Mesothelial cell of epicardium (in vitro differentiated cells): ENCODE data around the gene FAM200A. TPM values are rescaled to one million over a fixed set of nuclear protein-coding genes. Genes with fewer than 3 reads are reported as not detected.

Experiments
- DNase-seq, 2 experiments: peaks; one replicate each; pipeline ENCODE4 v3.0.0; 2021; ENCODE audit warnings: low spot score in 2 of 2; ENCODE audit not compliant: unreplicated experiment in 2 of 2
- H3K27ac Mint-ChIP-seq: 2 replicates; pipeline ENCODE4 v1.8.0; 2021; ENCODE audit warnings: mixed read lengths
- H3K27me3 Mint-ChIP-seq: 2 replicates; pipeline ENCODE4 v1.8.0; 2021; ENCODE audit warnings: low read depth, mixed read lengths
- H3K36me3 Mint-ChIP-seq: 2 replicates; pipeline ENCODE4 v1.8.0; 2021; ENCODE audit warnings: mixed read lengths
- H3K4me1 Mint-ChIP-seq: 2 replicates; pipeline ENCODE4 v1.8.0; 2021; ENCODE audit warnings: mixed read lengths
- H3K4me3 Mint-ChIP-seq: 2 replicates; pipeline ENCODE4 v1.8.0; 2021; ENCODE audit warnings: mild to moderate bottlenecking, moderate library complexity, mixed read lengths
- H3K9me3 Mint-ChIP-seq: 2 replicates; pipeline ENCODE4 v1.8.0; 2021; ENCODE audit warnings: mixed read lengths
- total RNA-seq: library from RNA; stranded (reverse); gene quantifications from 3 replicates; pipeline ENCODE4 v1.2.1, GENCODE V29; 2021
- TF ChIP-seq, protein P1 (sequence below): fragments of 200-600 bp; sonication (generic); IDR thresholded peaks from one replicate; pipeline ENCODE4 v1.5.0; 2021; ENCODE audit warnings: antibody characterized with exemption; ENCODE audit not compliant: unreplicated experiment

The FAM200A gene
- total RNA-seq, 1 donor from 2014 or later, result 9.4 TPM

DNA sequence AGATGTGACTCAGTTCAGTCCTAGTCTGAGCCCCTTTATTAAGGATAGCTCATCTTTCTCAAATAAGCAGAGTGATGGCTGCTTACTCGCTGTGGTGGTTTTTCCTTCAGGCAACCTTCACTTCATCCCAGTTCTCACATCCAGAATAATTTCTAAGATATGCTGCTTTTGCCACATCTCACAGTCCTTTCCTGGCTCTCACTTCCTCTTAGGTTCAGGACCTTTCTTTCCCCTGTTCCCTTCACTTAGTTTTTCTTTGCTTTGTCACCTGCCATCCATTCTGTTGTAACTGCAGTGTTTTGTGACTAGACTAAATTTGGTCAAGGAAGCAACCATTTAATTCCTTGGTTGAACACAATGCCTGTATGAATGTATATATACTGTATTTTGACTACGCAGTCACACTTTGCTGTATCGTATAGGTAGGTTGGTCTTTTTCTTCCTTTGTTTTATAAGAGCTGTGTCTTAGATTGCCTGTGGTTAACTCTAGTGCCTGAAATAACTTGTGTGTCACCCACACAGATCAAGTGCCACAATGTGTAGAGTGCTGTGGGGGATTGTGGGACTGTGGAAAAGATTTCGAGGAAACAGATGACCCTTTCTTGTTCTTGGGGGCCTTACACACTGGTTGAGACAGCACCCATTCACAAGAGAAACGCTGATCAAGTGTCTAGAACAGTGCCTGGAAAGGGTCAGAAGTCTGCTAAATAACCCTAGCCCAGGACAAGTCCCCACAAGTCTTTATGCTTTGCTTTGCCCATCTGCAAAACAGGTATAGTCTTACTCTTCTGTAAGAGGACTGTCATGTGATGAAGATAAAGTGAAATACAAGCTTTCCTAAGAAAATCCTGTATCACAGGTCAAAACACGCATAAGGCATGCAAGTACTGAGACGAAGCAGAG lies 9.2 kb upstream of the FAM200A start:
- TF ChIP-seq, protein P1, sequence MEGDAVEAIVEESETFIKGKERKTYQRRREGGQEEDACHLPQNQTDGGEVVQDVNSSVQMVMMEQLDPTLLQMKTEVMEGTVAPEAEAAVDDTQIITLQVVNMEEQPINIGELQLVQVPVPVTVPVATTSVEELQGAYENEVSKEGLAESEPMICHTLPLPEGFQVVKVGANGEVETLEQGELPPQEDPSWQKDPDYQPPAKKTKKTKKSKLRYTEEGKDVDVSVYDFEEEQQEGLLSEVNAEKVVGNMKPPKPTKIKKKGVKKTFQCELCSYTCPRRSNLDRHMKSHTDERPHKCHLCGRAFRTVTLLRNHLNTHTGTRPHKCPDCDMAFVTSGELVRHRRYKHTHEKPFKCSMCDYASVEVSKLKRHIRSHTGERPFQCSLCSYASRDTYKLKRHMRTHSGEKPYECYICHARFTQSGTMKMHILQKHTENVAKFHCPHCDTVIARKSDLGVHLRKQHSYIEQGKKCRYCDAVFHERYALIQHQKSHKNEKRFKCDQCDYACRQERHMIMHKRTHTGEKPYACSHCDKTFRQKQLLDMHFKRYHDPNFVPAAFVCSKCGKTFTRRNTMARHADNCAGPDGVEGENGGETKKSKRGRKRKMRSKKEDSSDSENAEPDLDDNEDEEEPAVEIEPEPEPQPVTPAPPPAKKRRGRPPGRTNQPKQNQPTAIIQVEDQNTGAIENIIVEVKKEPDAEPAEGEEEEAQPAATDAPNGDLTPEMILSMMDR, result no peak

GRCh38 chr7:99559175-99559915 lies 7.4 kb upstream of the FAM200A start:
- TF ChIP-seq, protein P1, result no peak
- no peak for DNase-seq
- Mint-ChIP-seq H3K36me3 (peaks cover 29% of the 10 kb centered on the region), H3K4me3 (peak overlapping the region; percentile 96), H3K4me1 (peaks cover 12% of the 10 kb centered on the region), H3K27me3 (no peaks in the 10 kb centered on the region), H3K9me3 (no peaks in the 10 kb centered on the region), H3K27ac (peak overlapping the region; percentile 94)

More for the DNA sequence above, 9.2 kb upstream of the FAM200A start:
- Mint-ChIP-seq H3K27me3 (no peaks in the 10 kb centered on the region), H3K27ac (peak overlapping the region; percentile 25), H3K36me3 (peaks cover 31% of the 10 kb centered on the region), H3K9me3 (no peaks in the 10 kb centered on the region), H3K4me1 (peaks cover 12% of the 10 kb centered on the region), H3K4me3 (peak overlapping the region; percentile 96)
- no peak for DNase-seq

DNA sequence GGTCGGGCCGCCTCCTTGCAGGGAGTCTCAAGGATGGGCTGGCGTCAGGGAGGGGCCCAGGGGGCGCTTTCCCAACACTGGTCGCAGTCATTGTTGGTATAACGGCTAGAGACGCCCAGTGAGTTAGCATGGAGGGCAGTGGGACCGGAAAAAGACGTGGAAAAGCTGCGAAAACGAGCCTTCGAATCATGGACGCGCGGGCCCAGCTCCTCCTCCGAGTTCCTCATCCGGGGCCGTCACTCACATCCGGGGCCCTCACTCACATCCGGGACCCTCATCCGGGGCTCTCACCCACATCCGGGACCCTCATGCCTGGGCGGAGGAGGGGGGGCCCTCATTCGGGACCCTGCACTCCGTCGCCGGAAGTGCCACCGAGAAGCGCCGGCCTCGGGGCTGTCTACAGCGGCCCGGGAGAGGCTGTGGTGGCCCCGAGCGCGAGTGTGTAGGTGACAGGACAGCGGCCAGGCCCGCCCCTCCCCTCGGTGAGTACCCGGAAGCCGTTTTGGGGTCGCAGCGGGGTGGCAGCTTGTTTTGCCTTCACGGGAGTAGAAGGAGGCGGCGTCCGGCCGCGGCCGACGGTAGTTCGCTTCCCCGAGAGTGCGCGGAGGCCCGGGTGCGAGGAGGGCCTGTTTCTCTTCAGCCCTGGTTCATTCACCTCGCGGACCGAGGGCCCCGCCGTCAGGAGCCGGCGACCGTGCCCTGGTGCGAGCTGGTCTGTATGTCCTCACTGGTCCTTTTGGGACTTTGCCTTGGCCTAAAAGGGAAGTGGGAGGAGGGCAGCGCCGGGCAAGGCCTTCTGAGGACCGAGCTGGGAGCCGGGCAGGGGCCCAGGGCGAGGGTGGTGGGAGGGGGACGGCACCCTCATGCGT lies 6.6 kb upstream of the FAM200A start, which contains the start of gene ZNF655:
Gene ZNF655 (plus strand): TSS at position 337 of the 869 bp plus-strand sequence. CDS start 1,918 bp downstream, outside the sequence.
- Mint-ChIP-seq H3K4me1 (peaks cover 12% of the 10 kb centered on the region), H3K9me3 (no peaks in the 10 kb centered on the region), H3K4me3 (peak within 1 kb of the TSS; percentile 96), H3K27ac (peak within 1 kb of the TSS; percentile 94), H3K36me3 (peaks cover 22% of the 10 kb centered on the region), H3K27me3 (no peaks in the 10 kb centered on the region)
- TF ChIP-seq, protein P1, result no peak
- DNase-seq, result peak; percentile 85 to 96

- TF ChIP-seq, protein P1, result no peak
- Mint-ChIP-seq H3K9me3 (no peaks in the 10 kb centered on the region), H3K36me3 (peaks cover 20% of the 10 kb centered on the region), H3K27me3 (no peaks in the 10 kb centered on the region), H3K4me3 (peak overlapping the region; percentile 96), H3K4me1 (peaks cover 14% of the 10 kb centered on the region), H3K27ac (peak overlapping the region; percentile 94)
- DNase-seq, result no peak
Measured at GRCh38 chr7:99557940-99558305, 6.0 kb upstream of the FAM200A start.

- TF ChIP-seq, protein P1, result no peak
- Mint-ChIP-seq H3K4me3 (peak overlapping the region; percentile 96), H3K27ac (peak overlapping the region; percentile 94), H3K9me3 (no peaks in the 10 kb centered on the region), H3K4me1 (peaks cover 17% of the 10 kb centered on the region), H3K36me3 (peaks cover 13% of the 10 kb centered on the region), H3K27me3 (no peaks in the 10 kb centered on the region)
- DNase-seq, result no peak
Measured at GRCh38 chr7:99557196-99557607, 5.3 kb upstream of the FAM200A start.
